Mucosa of descending colon (tissue), 3 donors: ENCODE data around the gene ADPGK. TPM values are rescaled to one million over a fixed set of nuclear protein-coding genes. Genes with fewer than 3 reads are reported as not detected.

Source experiments
- ATAC-seq: fragments of 200-7000 bp; cut with Tn5 transposase; one replicate; pipeline ENCODE4 v1.9.1; 2020; ENCODE audit warnings: mild to moderate bottlenecking, moderate library complexity
- DNase-seq, 3 donors: peaks; one replicate each; pipeline ENCODE4 v3.0.0-alpha.2; 2020
- H3K36me3 ChIP-seq: fragments of 200-600 bp; one replicate; pipeline ENCODE4 v1.8.0; 2021; ENCODE audit warnings: low read depth, mild to moderate bottlenecking
- H3K4me1 ChIP-seq: fragments of 200-600 bp; one replicate; pipeline ENCODE4 v1.8.0; 2021; ENCODE audit warnings: low read depth, mild to moderate bottlenecking
- H3K4me3 ChIP-seq: fragments of 200-600 bp; one replicate; pipeline ENCODE4 v1.8.0; 2021; ENCODE audit warnings: mild to moderate bottlenecking
- H3K9me3 ChIP-seq: fragments of 200-600 bp; one replicate; pipeline ENCODE4 v1.8.0; 2021; ENCODE audit warnings: mild to moderate bottlenecking
- intact Hi-C, 2 donors: fragments of 100-400 bp; cut with DNase I in 1 of 2; cut with micrococcal nuclease in 1 of 2; formaldehyde crosslinking; loops; one replicate each; pipeline versions ENCODE4 v1.11.0 to v1.11.1; 2022; cut with DNase I, micrococcal nuclease
- total RNA-seq, 3 donors: library from RNA; stranded (reverse); fragmentation: NEBNext Ultra II Directional in 2 of 3; extraction: Animal tissue kit (Norgen Biotek cat#: 25700) in 2 of 3; gene quantifications; one replicate each; pipeline versions ENCODE4 v1.2.1 to v1.2.4, GENCODE V29; 2021 to 2023
- TF ChIP-seq, protein P1 (sequence below): fragments of 200-600 bp; IDR thresholded peaks from one replicate; pipeline ENCODE4 v1.8.0; 2022; ENCODE audit warnings: antibody characterized with exemption, mild to moderate bottlenecking
- donor health status: DM: no; HTN: no; CAD: no; lungs with moderate emphysema.
- donor health status: DM: no; HTN: no; CAD: no.
- donor health status: DM: no; HTN: yes; CAD: no.

Gene ADPGK
- total RNA-seq, 3 donors from 2014 or later: 34.9 to 36.4 (median 35.9) TPM

DNA sequence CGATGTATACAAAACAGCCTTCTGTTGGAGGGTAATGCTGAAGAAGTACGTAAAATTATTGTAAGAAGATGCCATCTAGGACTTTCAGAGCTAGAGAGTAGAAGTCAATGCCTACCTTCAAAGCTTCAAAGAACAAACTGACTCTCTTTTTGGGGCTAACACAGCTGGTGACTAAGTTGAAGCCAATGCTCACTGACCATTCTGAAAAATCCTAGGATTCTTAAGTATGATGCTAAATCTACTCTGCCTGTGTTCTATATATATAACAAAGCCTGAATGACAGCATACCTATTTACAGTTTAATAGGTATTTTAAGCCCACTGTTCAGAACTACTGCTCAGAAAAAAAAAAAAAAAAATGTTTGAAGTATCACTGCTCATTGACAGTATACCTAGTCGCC lies 18.9 kb downstream of the ADPGK start:
- intact Hi-C loops: no loop called here
- Histone ChIP-seq H3K4me1 (no peaks in the 10 kb centered on the region), H3K4me3 (no peak overlapping the region), H3K9me3 (peaks cover 21% of the 10 kb centered on the region), H3K36me3 (peaks cover 8% of the 10 kb centered on the region)
- TF ChIP-seq, protein P1, sequence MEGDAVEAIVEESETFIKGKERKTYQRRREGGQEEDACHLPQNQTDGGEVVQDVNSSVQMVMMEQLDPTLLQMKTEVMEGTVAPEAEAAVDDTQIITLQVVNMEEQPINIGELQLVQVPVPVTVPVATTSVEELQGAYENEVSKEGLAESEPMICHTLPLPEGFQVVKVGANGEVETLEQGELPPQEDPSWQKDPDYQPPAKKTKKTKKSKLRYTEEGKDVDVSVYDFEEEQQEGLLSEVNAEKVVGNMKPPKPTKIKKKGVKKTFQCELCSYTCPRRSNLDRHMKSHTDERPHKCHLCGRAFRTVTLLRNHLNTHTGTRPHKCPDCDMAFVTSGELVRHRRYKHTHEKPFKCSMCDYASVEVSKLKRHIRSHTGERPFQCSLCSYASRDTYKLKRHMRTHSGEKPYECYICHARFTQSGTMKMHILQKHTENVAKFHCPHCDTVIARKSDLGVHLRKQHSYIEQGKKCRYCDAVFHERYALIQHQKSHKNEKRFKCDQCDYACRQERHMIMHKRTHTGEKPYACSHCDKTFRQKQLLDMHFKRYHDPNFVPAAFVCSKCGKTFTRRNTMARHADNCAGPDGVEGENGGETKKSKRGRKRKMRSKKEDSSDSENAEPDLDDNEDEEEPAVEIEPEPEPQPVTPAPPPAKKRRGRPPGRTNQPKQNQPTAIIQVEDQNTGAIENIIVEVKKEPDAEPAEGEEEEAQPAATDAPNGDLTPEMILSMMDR: no peak
- ATAC-seq (no peak), DNase-seq (no peak)

GRCh38 chr15:72760590-72761260 lies 22.8 kb downstream of the ADPGK start:
- Histone ChIP-seq H3K4me3 (no peak overlapping the region), H3K9me3 (no peaks in the 10 kb centered on the region), H3K36me3 (no peaks in the 10 kb centered on the region), H3K4me1 (no peaks in the 10 kb centered on the region)
- DNase-seq: no peak
- TF ChIP-seq, protein P1: no peak
- no peak for ATAC-seq
- intact Hi-C loops: no loop called here

- TF ChIP-seq, protein P1: no peak
- Histone ChIP-seq H3K4me3 (no peak overlapping the region), H3K9me3 (no peaks in the 10 kb centered on the region), H3K4me1 (no peaks in the 10 kb centered on the region), H3K36me3 (no peaks in the 10 kb centered on the region)
- intact Hi-C loops: no loop called here
- ATAC-seq (peak; percentile 44), DNase-seq (no peak)
Measured at GRCh38 chr15:72758182-72758581, 25.4 kb downstream of the ADPGK start.

DNA sequence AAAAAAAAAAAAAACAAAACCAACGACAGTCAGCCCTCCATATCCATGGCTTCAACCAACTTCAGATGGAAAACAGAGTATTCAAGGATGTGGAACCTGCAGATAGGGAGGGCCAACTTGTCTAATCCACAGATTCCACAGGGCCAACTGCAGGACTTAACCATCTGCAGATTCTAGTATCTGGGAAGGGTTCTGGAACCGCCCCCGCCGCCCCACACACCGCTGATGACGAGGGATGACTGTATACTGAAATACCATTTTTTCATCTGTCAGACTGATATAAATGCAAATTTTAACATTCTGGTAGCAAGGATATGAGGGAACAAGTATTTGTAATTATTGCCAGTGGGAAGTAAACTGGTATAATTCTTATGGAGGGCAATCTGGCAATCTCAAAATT lies 29.5 kb downstream of the ADPGK start:
- TF ChIP-seq, protein P1: no peak
- ATAC-seq (no peak), DNase-seq (no peak)
- no peak overlapping the region for H3K4me3 ChIP-seq
- no peaks in the 10 kb centered on the region for H3K36me3 ChIP-seq
- H3K4me1 ChIP-seq: no peaks in the 10 kb centered on the region
- intact Hi-C loops: no loop called here
- H3K9me3 ChIP-seq: no peaks in the 10 kb centered on the region

- no peak overlapping the region for H3K4me3 ChIP-seq
- DNase-seq: peak in 1 of 3 donors; percentile 24
- no peaks in the 10 kb centered on the region for H3K36me3 ChIP-seq
- no peaks in the 10 kb centered on the region for H3K9me3 ChIP-seq
- TF ChIP-seq, protein P1: no peak
- peak; percentile 27 for ATAC-seq
- no peaks in the 10 kb centered on the region for H3K4me1 ChIP-seq
- intact Hi-C loops: no loop called here
Measured at GRCh38 chr15:72751751-72752455, 31.7 kb downstream of the ADPGK start.
